Left ventricle myocardium inferior (tissue), 1 donor: ENCODE results near the gene FABP2. TPM values are rescaled to one million over a fixed set of nuclear protein-coding genes. Genes with fewer than 3 reads are reported as not detected.
"Not testable (repeated sequence)": the region's sequence is repeated elsewhere in the genome, so short reads cannot be mapped to it uniquely, and the experiment has no call there.

Source experiments
- DNase-seq: peaks from one replicate; pipeline ENCODE4 v3.0.0-alpha.2; 2020
- H3K27ac ChIP-seq: fragments of 200-600 bp; replicated peaks from 2 replicates; pipeline ENCODE4 v1.8.0; 2021
- H3K27me3 ChIP-seq: fragments of 200-600 bp; 2 replicates; pipeline ENCODE4 v1.8.0; 2021; ENCODE audit warnings: low read depth
- H3K36me3 ChIP-seq: fragments of 200-600 bp; 2 replicates; pipeline ENCODE4 v1.8.0; 2021
- H3K4me1 ChIP-seq: fragments of 200-600 bp; 2 replicates; pipeline ENCODE4 v1.8.0; 2021
- H3K4me3 ChIP-seq: fragments of 200-600 bp; 2 replicates; pipeline ENCODE4 v1.8.0; 2021; ENCODE audit warnings: mild to moderate bottlenecking, moderate library complexity
- H3K9me3 ChIP-seq: fragments of 200-600 bp; replicated peaks from 2 replicates; pipeline ENCODE4 v1.8.0; 2021
- CTCF ChIP-seq: fragments of 200-600 bp; IDR thresholded peaks from 2 replicates; pipeline ENCODE4 v1.8.0; 2021; ENCODE audit warnings: antibody characterized with exemption, mild to moderate bottlenecking, borderline replicate concordance
- intact Hi-C: fragments of 100-400 bp; cut with micrococcal nuclease; formaldehyde crosslinking; loops from one replicate; pipeline ENCODE4 v1.11.0; 2022
- long read RNA-seq: library from polyadenylated mRNA; unstranded; transcript quantifications from one replicate; pipeline ENCODE4 v2.0.0, GENCODE V29; 2021
- total RNA-seq: library from RNA; stranded (reverse); fragmentation: NEBNext Ultra II Directional; extraction: Animal tissue kit (Norgen Biotek cat#: 25700); gene quantifications from one replicate; pipeline ENCODE4 v1.2.1, GENCODE V29; 2021
- donor health status: DM: no; HTN: yes; CAD: no; lungs with severe emphysema.

FABP2 gene
- total RNA-seq, result not detected
- long read RNA-seq, result 0 reads

- Histone ChIP-seq H3K4me3 (no peak within 1 kb of the TSS), H3K27ac (no peak within 1 kb of the TSS), H3K9me3 (no peaks in the 10 kb centered on the region), H3K27me3 (no peaks in the 10 kb centered on the region), H3K4me1 (no peaks in the 10 kb centered on the region), H3K36me3 (no peaks in the 10 kb centered on the region)
- intact Hi-C loops, result no loop called here
- no peak for TF ChIP-seq CTCF
- DNase-seq, result no peak
Measured at GRCh38 chr4:119321921-119322687, at the start of gene FABP2. TSS of gene FABP2 (minus strand) at chr4:119322138. CDS start at chr4:119322102, 36 bp downstream.

- H3K9me3 ChIP-seq, H3K27me3 ChIP-seq, DNase-seq, intact Hi-C loops, H3K36me3 ChIP-seq: not testable (repeated sequence)
- H3K4me3 ChIP-seq, result peak overlapping the region; percentile 42
- H3K27ac ChIP-seq, result peak overlapping the region; percentile 80
- H3K4me1 ChIP-seq, result peaks cover 26% of the 10 kb centered on the region
Measured at GRCh38 chr4:119370951-119371683, 49.2 kb upstream of the FABP2 start.

- Histone ChIP-seq H3K4me3 (peak overlapping the region; percentile 42), H3K27ac (peak overlapping the region; percentile 80), H3K4me1 (peaks cover 26% of the 10 kb centered on the region)
- H3K36me3 ChIP-seq, H3K9me3 ChIP-seq, H3K27me3 ChIP-seq, intact Hi-C loops: not testable (repeated sequence)
- DNase-seq, result peak; percentile 19
Measured at GRCh38 chr4:119370392-119370791, 48.5 kb upstream of the FABP2 start.

GRCh38 chr4:119366802-119367201 is 44.9 kb upstream of the FABP2 start:
- H3K4me1 ChIP-seq, result peaks cover 14% of the 10 kb centered on the region
- H3K36me3 ChIP-seq, DNase-seq, H3K27ac ChIP-seq, intact Hi-C loops, H3K27me3 ChIP-seq, H3K4me3 ChIP-seq, H3K9me3 ChIP-seq: not testable (repeated sequence)

GRCh38 chr4:119364203-119364602 is 42.3 kb upstream of the FABP2 start:
- intact Hi-C loops, result not testable (repeated sequence)

GRCh38 chr4:119363372-119363771 is 41.4 kb upstream of the FABP2 start:
- H3K4me1 ChIP-seq, DNase-seq, H3K36me3 ChIP-seq, H3K27ac ChIP-seq, intact Hi-C loops, H3K9me3 ChIP-seq, H3K27me3 ChIP-seq, H3K4me3 ChIP-seq: not testable (repeated sequence)

More at GRCh38 chr4:119364203-119364602, 42.3 kb upstream of the FABP2 start:
- H3K36me3 ChIP-seq, DNase-seq, H3K27ac ChIP-seq, H3K4me1 ChIP-seq, H3K4me3 ChIP-seq, H3K9me3 ChIP-seq, H3K27me3 ChIP-seq: not testable (repeated sequence)

GRCh38 chr4:119362413-119362812 is 40.5 kb upstream of the FABP2 start:
- H3K27me3 ChIP-seq, H3K36me3 ChIP-seq, DNase-seq, H3K4me3 ChIP-seq, H3K4me1 ChIP-seq, intact Hi-C loops, H3K9me3 ChIP-seq: not testable (repeated sequence)
- H3K27ac ChIP-seq, result peak overlapping the region; percentile 5

GRCh38 chr4:119359873-119360272 is 37.9 kb upstream of the FABP2 start:
- H3K4me1 ChIP-seq, H3K9me3 ChIP-seq, DNase-seq, H3K36me3 ChIP-seq, H3K27me3 ChIP-seq, H3K4me3 ChIP-seq, intact Hi-C loops, H3K27ac ChIP-seq: not testable (repeated sequence)

- H3K27ac ChIP-seq, DNase-seq, H3K4me3 ChIP-seq, intact Hi-C loops, H3K9me3 ChIP-seq, H3K4me1 ChIP-seq, H3K27me3 ChIP-seq, H3K36me3 ChIP-seq: not testable (repeated sequence)
Measured at GRCh38 chr4:119356796-119357195, 34.9 kb upstream of the FABP2 start.

GRCh38 chr4:119356041-119356440 is 34.1 kb upstream of the FABP2 start:
- H3K4me1 ChIP-seq, H3K9me3 ChIP-seq, H3K27me3 ChIP-seq, H3K36me3 ChIP-seq, intact Hi-C loops, H3K4me3 ChIP-seq, DNase-seq: not testable (repeated sequence)
- H3K27ac ChIP-seq, result peak overlapping the region; percentile 33

GRCh38 chr4:119353364-119353763 is 31.4 kb upstream of the FABP2 start:
- H3K27ac ChIP-seq, DNase-seq, H3K36me3 ChIP-seq, H3K4me3 ChIP-seq, intact Hi-C loops, H3K27me3 ChIP-seq, H3K4me1 ChIP-seq, H3K9me3 ChIP-seq: not testable (repeated sequence)

GRCh38 chr4:119348169-119348568 is 26.2 kb upstream of the FABP2 start:
- H3K4me3 ChIP-seq, H3K27me3 ChIP-seq, H3K9me3 ChIP-seq, DNase-seq, H3K36me3 ChIP-seq, H3K27ac ChIP-seq, H3K4me1 ChIP-seq, intact Hi-C loops: not testable (repeated sequence)

GRCh38 chr4:119343293-119343692 is 21.4 kb upstream of the FABP2 start:
- H3K27ac ChIP-seq, intact Hi-C loops, H3K9me3 ChIP-seq, H3K36me3 ChIP-seq, H3K4me3 ChIP-seq, H3K4me1 ChIP-seq, DNase-seq, H3K27me3 ChIP-seq: not testable (repeated sequence)
